Cardiac fibroblast (primary cell): Measurements from ENCODE around the gene YBX2.

Experiments
- DNase-seq, 2 donors: peaks; one replicate each; pipeline versions ENCODE4 v3.0.0 to v3.0.0-alpha.2; 2010; ENCODE audit warnings: low read depth in 2 of 2
- H3K4me3 ChIP-seq, 2 donors: replicated peaks in 1 of 2; 1 replicate in 1 of 2; 2 replicates in 1 of 2; pipeline ENCODE4 v1.5.1; 2011; ENCODE audit warnings: low read depth in 2 of 2, low read length in 2 of 2, mild to moderate bottlenecking in 2 of 2, moderate library complexity in 1 of 2
- CTCF ChIP-seq: IDR thresholded peaks from one replicate; pipeline ENCODE4 v1.5.1; 2011; ENCODE audit warnings: low read depth, mild to moderate bottlenecking, low read length, inconsistent platforms

YBX2 gene

GRCh38 chr17:7313890-7314718, 19.7 kb upstream of the YBX2 start:
- no peak for TF ChIP-seq CTCF
- peak in 1 of 2 donors; percentile 47 for DNase-seq
- peak overlapping the region; percentile 91 for H3K4me3 ChIP-seq

GRCh38 chr17:7313088-7313889, 18.9 kb upstream of the YBX2 start:
- H3K4me3 ChIP-seq: no peak overlapping the region
- DNase-seq: peak in 1 of 2 donors; percentile 4
- TF ChIP-seq CTCF: peak; percentile 4

- DNase-seq: no peak
- TF ChIP-seq CTCF: no peak
- H3K4me3 ChIP-seq: no peak overlapping the region
Observed at GRCh38 chr17:7312432-7313087, 18.1 kb upstream of the YBX2 start.

- DNase-seq: no peak
- TF ChIP-seq CTCF: no peak
- H3K4me3 ChIP-seq: no peak overlapping the region
Observed at GRCh38 chr17:7311110-7311705, 16.8 kb upstream of the YBX2 start.

- no peak for DNase-seq
- H3K4me3 ChIP-seq: peak overlapping the region; percentile 89 to 93
Observed at GRCh38 chr17:7309628-7310027, 15.2 kb upstream of the YBX2 start.

More at GRCh38 chr17:7309628-7310027, 15.2 kb upstream of the YBX2 start:
- no peak for TF ChIP-seq CTCF
